ENCODE measurements around the gene ETS2. TPM values are rescaled to one million over a fixed set of nuclear protein-coding genes. Genes with fewer than 3 reads are reported as not detected.

The ETS2 gene
- total RNA-seq, 1 experiment from 2014 or later: 132 TPM

- intact Hi-C loops (cut with micrococcal nuclease; ENCODE audit: unreplicated experiment): loop anchor here (5.0 kb wide), 1 partner anchor 316 kb away; no protein-coding TSS in a partner anchor
These were observed 15.5 kb downstream of the ETS2 start for GRCh38 chr21:38821248-38821647.

DNA sequence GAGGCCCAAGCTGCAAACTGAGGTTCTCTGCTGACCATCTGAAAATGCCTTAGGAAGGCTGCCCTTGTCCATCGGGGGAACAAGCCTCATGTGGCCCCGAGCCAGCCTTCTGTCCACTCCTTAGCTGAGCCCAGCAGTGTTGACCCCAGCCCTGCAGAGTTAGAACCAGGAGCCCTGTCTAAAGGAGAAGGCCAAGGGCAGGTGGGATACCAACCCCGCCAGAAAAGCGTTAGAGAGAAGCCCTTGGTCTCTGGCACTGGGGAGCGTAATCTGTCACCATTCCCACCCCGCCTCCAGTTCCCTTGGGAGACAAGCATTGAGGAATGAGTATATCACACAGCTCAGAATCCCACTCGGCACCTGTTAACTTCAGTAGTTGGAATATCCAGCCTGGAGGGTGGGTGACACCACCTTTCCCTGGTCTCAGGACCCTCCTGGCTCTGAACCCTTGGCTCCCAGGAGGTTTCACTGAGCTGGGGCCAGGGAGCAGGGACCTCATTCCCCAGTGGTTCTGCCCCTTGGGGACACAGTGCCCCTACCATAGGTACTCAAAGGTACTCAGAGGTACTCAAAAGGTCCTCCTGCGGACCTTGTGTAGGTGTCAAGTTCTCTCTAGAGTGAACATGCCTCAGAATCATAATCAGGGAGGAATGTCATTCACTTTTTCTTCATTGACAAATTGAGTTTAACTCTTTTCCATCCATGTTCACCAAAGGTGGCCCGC lies 16.4 kb downstream of the ETS2 start:
- Histone ChIP-seq H3K9me3 (ENCODE audit: control insufficient read depth, insufficient read depth, low read depth, low read length) (no peaks in the 10 kb centered on the region), H3K27ac (ENCODE audit: low read length) (peak overlapping the region; percentile 68), H3K36me3 (ENCODE audit: control insufficient read depth, insufficient read depth, low read length) (peaks cover 25% of the 10 kb centered on the region), H3K4me3 (ENCODE audit: low read depth in 2 of 2, low read length in 2 of 2) (no peak overlapping the region), H3K4me1 (ENCODE audit: control insufficient read depth, insufficient read depth, low read length) (peaks cover 61% of the 10 kb centered on the region), H3K27me3 (ENCODE audit: control insufficient read depth, insufficient read depth, low read length) (no peaks in the 10 kb centered on the region)
- in situ Hi-C loops (cut with HindIII; ENCODE audit: low pct_unique_long_range_greater_than_20kb, low sequenced_read_pairs): no loop called here
- ChIA-PET POLR2A (no interaction called here), CTCF (no interaction called here)
- DNase-seq (ENCODE audit: low read depth, low spot score): no peak
- intact Hi-C loops (cut with micrococcal nuclease; ENCODE audit: unreplicated experiment): loop anchor here (5.0 kb wide), 1 partner anchor 315 kb away; no protein-coding TSS in a partner anchor
- BruUV-seq (replicated peaks): no TSS peak
- TF ChIP-seq SIN3A (IDR thresholded peaks at IDR 0.05; ENCODE audit: borderline replicate concordance, insufficient read depth, low read depth, low read length) (no peak), TCF7L2 (IDR thresholded peaks at IDR 0.05; ENCODE audit: low read depth, low read length) (no peak), REST (IDR thresholded peaks at IDR 0.05; ENCODE audit: insufficient read depth in 1 of 2, low read depth in 2 of 2, low read length in 1 of 2) (no peak), POLR2AphosphoS5 (IDR thresholded peaks at IDR 0.05; ENCODE audit: low read depth, low read length) (no peak; the same call in 1 of the 2 replicates)
- TF ChIP-seq, protein P1, sequence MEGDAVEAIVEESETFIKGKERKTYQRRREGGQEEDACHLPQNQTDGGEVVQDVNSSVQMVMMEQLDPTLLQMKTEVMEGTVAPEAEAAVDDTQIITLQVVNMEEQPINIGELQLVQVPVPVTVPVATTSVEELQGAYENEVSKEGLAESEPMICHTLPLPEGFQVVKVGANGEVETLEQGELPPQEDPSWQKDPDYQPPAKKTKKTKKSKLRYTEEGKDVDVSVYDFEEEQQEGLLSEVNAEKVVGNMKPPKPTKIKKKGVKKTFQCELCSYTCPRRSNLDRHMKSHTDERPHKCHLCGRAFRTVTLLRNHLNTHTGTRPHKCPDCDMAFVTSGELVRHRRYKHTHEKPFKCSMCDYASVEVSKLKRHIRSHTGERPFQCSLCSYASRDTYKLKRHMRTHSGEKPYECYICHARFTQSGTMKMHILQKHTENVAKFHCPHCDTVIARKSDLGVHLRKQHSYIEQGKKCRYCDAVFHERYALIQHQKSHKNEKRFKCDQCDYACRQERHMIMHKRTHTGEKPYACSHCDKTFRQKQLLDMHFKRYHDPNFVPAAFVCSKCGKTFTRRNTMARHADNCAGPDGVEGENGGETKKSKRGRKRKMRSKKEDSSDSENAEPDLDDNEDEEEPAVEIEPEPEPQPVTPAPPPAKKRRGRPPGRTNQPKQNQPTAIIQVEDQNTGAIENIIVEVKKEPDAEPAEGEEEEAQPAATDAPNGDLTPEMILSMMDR (IDR thresholded peaks at IDR 0.05): no peak
- no peak for ATAC-seq

More at GRCh38 chr21:38821248-38821647, 15.5 kb downstream of the ETS2 start:
- Histone ChIP-seq H3K4me3 (ENCODE audit: low read depth in 2 of 2, low read length in 2 of 2) (no peak overlapping the region), H3K27me3 (ENCODE audit: control insufficient read depth, insufficient read depth, low read length) (no peaks in the 10 kb centered on the region), H3K9me3 (ENCODE audit: control insufficient read depth, insufficient read depth, low read depth, low read length) (no peaks in the 10 kb centered on the region), H3K4me1 (ENCODE audit: control insufficient read depth, insufficient read depth, low read length) (peaks cover 70% of the 10 kb centered on the region), H3K27ac (ENCODE audit: low read length) (peak overlapping the region; percentile 69), H3K36me3 (ENCODE audit: control insufficient read depth, insufficient read depth, low read length) (peaks cover 34% of the 10 kb centered on the region)
- in situ Hi-C loops (cut with HindIII; ENCODE audit: low pct_unique_long_range_greater_than_20kb, low sequenced_read_pairs): no loop called here
- ATAC-seq (no peak), DNase-seq (ENCODE audit: low read depth, low spot score) (no peak)
- CTCF ChIA-PET: no interaction called here
- BruUV-seq (replicated peaks): no TSS peak
- TF ChIP-seq REST (IDR thresholded peaks at IDR 0.05; ENCODE audit: insufficient read depth in 1 of 2, low read depth in 2 of 2, low read length in 1 of 2): no peak
- no peak for TF ChIP-seq SIN3A (IDR thresholded peaks at IDR 0.05; ENCODE audit: borderline replicate concordance, insufficient read depth, low read depth, low read length)
- TF ChIP-seq TCF7L2 (IDR thresholded peaks at IDR 0.05; ENCODE audit: low read depth, low read length): no peak
- TF ChIP-seq, protein P1 (IDR thresholded peaks at IDR 0.05): no peak
- POLR2A ChIA-PET: no interaction called here
